Measurements from ENCODE around the gene PDZK1. TPM values are rescaled to one million over a fixed set of nuclear protein-coding genes. Genes with fewer than 3 reads are reported as not detected.
"Not testable (repeated sequence)": the region's sequence is repeated elsewhere in the genome, so short reads cannot be mapped to it uniquely, and the experiment has no call there.

Gene PDZK1
- 0.76 TPM in 1 of 2 replicates, not detected in the other for total RNA-seq (2012; rRNA removed)

DNA sequence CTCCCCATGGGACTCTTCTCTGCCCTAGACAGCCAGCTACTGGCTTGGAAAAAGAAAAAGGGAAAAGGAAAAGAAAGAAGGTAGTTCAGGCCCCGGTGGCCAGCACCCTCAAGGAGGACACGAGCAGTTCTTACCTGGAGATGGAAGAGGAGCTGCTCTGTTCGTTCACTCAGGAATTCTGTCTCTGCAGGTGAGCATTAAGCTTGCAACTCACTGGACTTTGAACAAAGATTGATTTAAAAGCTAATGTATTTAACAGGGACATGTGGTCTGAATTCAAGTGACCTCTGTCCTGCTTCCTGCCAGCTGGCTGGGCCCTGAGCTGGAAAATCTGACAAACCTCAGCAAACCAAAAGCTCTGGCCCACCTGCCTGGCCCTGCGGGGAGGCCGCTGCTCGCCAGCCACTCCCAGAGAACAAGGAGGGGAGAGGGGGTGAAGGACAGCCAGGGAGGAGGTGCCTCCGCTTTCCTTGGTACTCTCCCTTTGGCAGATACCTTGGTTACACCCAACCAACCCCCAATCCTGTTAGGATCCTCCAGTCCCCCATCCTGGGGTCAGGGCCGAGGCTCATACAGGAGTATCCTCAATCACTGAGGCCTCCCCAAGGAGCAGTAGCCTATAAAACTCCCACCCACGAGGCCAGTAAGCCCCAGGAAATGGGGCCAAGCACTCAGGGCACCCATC lies at the start of gene PDZK1:
Gene PDZK1 (minus strand): TSS at position 186 of the 685 bp plus-strand sequence. CDS start 19,347 bp downstream, outside the sequence.
- Histone ChIP-seq H3K9ac (ENCODE audit: low read depth, low read length) (no peak within 1 kb of the TSS), H3K36me3 (ENCODE audit: insufficient read depth, low read length) (no peaks in the 10 kb centered on the region), H3K4me1 (ENCODE audit: control insufficient read depth, insufficient read depth, low read length) (peaks cover 20% of the 10 kb centered on the region), H3K4me3 (ENCODE audit: low read length) (no peak within 1 kb of the TSS), H3K9me3 (replicated peaks; ENCODE audit: low read length) (no peaks in the 10 kb centered on the region), H3K27me3 (ENCODE audit: control insufficient read depth, insufficient read depth, low read length) (no peaks in the 10 kb centered on the region), H3K4me2 (ENCODE audit: low read length) (no peak within 1 kb of the TSS)

DNA sequence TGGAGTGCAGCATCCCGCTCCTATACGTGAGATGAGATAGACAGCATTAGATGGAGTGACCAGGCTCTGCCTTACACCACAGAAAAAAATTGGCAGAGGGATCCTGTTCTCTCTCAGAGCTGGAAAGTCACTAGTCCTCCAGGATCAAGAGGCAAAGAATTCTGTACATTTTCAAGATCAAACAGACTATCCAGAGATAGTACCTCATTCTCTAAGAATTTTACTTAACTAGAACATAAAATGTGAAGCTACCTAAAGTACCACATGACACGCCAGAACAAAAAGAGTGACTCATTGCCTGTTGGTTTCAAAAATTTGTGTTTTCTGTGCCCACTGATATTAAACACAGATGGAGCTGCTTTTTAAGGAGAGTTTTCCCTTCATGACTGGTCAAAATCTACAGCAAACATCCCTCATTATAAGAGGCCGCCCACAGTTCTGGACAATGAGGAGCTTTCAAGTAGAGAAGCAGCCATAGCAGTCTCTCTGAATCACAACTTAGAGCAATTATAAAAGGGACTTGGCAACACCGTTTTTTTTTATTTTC lies 44.4 kb upstream of the PDZK1 start:
- Histone ChIP-seq H3K9ac (ENCODE audit: low read depth, low read length) (peak overlapping the region; percentile 74), H3K9me3 (replicated peaks; ENCODE audit: low read length) (no peaks in the 10 kb centered on the region), H3K4me3 (ENCODE audit: low read length) (peak overlapping the region; percentile 2), H3K36me3 (ENCODE audit: insufficient read depth, low read length) (peaks cover 43% of the 10 kb centered on the region), H3K27me3 (ENCODE audit: control insufficient read depth, insufficient read depth, low read length) (no peaks in the 10 kb centered on the region), H3K4me1 (ENCODE audit: control insufficient read depth, insufficient read depth, low read length) (peaks cover 22% of the 10 kb centered on the region), H3K4me2 (ENCODE audit: low read length) (peak overlapping the region; percentile 68)

DNA sequence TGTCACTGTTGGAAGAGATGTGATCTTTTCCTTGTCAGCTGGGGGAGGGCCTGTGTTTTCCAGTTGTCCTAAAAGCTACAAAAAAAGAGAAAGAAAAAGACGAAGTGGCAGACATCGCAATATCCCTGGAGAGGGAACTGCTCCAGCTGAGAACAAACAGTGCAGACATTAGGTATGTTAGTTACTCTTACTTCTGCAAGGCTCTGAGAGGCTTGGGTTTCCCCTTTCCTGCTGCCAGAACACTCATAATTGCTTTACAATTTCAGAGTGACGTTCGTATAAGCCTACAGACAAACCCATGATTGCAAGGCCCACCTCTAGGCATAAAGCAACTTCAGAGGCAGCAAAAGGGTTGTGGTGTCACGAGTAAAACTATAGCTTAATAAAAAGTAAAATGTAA lies 43.3 kb upstream of the PDZK1 start:
- H3K27me3 ChIP-seq (ENCODE audit: control insufficient read depth, insufficient read depth, low read length), result no peaks in the 10 kb centered on the region
- no peaks in the 10 kb centered on the region for H3K9me3 ChIP-seq (replicated peaks; ENCODE audit: low read length)
- no peak overlapping the region for H3K4me3 ChIP-seq (ENCODE audit: low read length)
- peaks cover 22% of the 10 kb centered on the region for H3K4me1 ChIP-seq (ENCODE audit: control insufficient read depth, insufficient read depth, low read length)
- peaks cover 47% of the 10 kb centered on the region for H3K36me3 ChIP-seq (ENCODE audit: insufficient read depth, low read length)
- H3K4me2 ChIP-seq (ENCODE audit: low read length), result no peak overlapping the region
- no peak overlapping the region for H3K9ac ChIP-seq (ENCODE audit: low read depth, low read length)

DNA sequence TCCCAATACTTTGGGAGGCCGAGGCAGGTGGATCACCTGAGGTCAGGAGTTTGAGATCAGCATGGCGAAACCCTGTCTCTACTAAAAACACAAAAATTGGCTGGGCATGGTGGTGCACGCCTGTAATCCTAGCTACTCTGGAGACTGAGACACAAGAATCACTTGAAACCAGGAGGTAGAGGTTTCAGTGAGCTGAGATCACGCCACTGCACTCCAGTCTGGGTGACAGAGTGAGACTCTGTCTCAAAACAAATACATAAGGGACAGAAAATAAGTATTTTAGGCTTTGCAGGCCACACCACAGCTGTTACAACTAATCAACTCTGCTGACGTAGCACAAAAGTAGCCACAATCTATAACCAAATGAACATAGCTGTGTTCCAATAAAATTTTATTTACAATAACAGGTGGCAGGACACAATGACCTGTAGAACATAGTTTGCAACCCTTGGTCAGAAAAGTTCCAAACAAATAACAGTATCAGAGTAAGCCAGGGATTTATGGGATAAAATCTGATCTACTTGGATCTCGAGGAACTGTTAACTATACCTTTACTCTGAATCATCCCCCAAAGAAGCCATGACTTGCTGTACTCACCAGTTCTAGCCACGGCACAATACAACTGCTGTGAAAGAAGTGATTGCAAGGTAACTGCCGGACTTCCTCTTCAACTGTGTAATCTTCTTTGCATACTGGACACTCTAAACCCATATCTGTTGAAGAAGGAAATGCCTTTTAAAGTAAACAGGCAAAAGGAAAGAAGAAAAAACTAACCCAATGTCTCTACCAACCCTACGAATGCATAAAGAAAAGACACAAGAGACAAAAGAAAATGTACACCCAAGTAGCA lies 40.5 kb upstream of the PDZK1 start:
- H3K9ac ChIP-seq (ENCODE audit: low read depth, low read length), result no peak overlapping the region
- H3K36me3 ChIP-seq (ENCODE audit: insufficient read depth, low read length), result peaks cover 67% of the 10 kb centered on the region
- no peak overlapping the region for H3K4me2 ChIP-seq (ENCODE audit: low read length)
- H3K27me3 ChIP-seq (ENCODE audit: control insufficient read depth, insufficient read depth, low read length), result no peaks in the 10 kb centered on the region
- no peaks in the 10 kb centered on the region for H3K9me3 ChIP-seq (replicated peaks; ENCODE audit: low read length)
- no peak overlapping the region for H3K4me3 ChIP-seq (ENCODE audit: low read length)
- H3K4me1 ChIP-seq (ENCODE audit: control insufficient read depth, insufficient read depth, low read length), result peaks cover 19% of the 10 kb centered on the region

DNA sequence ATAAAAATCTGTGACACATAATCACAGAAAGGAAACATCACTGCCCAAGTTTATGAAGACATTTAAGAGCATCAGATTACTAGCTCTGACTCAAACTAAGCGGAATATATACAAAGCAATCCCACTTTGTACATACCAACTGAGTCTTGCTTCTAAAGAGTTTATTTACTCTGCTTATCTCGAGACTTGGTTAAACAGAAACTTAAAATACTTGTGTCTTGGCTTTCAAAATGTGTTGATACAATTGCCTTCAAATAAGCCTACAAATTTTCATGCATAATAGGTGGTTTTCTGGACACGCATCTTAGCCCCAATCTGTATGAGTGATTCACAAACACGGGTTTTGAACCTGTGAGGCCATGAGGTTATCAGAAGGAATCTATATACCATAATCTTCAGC lies 33.1 kb upstream of the PDZK1 start:
- Histone ChIP-seq H3K4me3 (ENCODE audit: low read length) (no peak overlapping the region), H3K36me3 (ENCODE audit: insufficient read depth, low read length) (peaks cover 43% of the 10 kb centered on the region), H3K4me1 (ENCODE audit: control insufficient read depth, insufficient read depth, low read length) (peaks cover 10% of the 10 kb centered on the region), H3K9me3 (replicated peaks; ENCODE audit: low read length) (no peaks in the 10 kb centered on the region), H3K9ac (ENCODE audit: low read depth, low read length) (no peak overlapping the region), H3K4me2 (ENCODE audit: low read length) (no peak overlapping the region), H3K27me3 (ENCODE audit: control insufficient read depth, insufficient read depth, low read length) (no peaks in the 10 kb centered on the region)

DNA sequence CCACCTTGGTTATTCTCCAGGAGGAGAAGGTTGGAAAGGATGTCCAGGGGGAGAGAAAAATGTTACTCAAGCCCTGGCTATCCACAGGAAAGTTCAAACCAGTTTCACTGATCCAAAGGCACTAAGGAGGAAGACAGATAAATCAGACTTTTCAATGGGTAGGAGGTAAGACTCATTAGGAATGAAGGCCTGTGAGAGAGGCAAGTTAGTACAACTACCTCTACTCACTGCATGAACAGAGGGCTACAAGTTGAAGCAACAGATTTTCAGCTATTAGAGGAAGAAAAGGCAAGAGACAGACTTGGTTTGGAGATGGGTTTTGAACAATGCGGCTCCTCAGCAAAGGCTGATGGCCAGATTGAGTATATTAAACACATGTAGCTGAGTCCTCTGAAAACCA lies 29.0 kb upstream of the PDZK1 start:
- H3K9me3 ChIP-seq (replicated peaks; ENCODE audit: low read length), result no peaks in the 10 kb centered on the region
- H3K36me3 ChIP-seq (ENCODE audit: insufficient read depth, low read length), result peaks cover 10% of the 10 kb centered on the region
- peaks cover 25% of the 10 kb centered on the region for H3K4me1 ChIP-seq (ENCODE audit: control insufficient read depth, insufficient read depth, low read length)
- no peaks in the 10 kb centered on the region for H3K27me3 ChIP-seq (ENCODE audit: control insufficient read depth, insufficient read depth, low read length)
- no peak overlapping the region for H3K4me2 ChIP-seq (ENCODE audit: low read length)
- no peak overlapping the region for H3K4me3 ChIP-seq (ENCODE audit: low read length)
- no peak overlapping the region for H3K9ac ChIP-seq (ENCODE audit: low read depth, low read length)

DNA sequence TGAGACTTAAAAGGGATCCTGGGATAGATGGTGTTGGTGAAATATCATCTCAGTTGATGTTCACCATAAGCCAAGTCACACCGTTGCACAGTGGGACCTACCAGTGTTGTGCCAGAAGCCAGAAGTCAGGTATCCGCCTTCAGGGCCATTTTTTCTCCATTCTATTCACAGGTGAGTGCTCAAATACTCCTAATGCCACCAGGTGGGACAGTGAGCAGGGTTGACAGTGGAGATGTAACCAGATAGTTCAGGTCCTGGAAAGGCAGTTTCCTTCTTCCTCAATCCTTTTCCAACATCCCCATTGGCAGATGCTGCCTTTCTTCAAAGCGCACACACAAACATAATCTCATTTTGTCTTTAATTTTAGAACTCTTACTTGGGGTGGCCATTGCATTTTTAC lies 23.7 kb upstream of the PDZK1 start:
- Histone ChIP-seq H3K4me3 (ENCODE audit: low read length) (no peak overlapping the region), H3K9ac (ENCODE audit: low read depth, low read length) (no peak overlapping the region), H3K4me2 (ENCODE audit: low read length) (no peak overlapping the region), H3K4me1 (ENCODE audit: control insufficient read depth, insufficient read depth, low read length) (peaks cover 20% of the 10 kb centered on the region), H3K9me3 (replicated peaks; ENCODE audit: low read length) (no peaks in the 10 kb centered on the region), H3K27me3 (ENCODE audit: control insufficient read depth, insufficient read depth, low read length) (no peaks in the 10 kb centered on the region), H3K36me3 (ENCODE audit: insufficient read depth, low read length) (peaks cover 6% of the 10 kb centered on the region)

DNA sequence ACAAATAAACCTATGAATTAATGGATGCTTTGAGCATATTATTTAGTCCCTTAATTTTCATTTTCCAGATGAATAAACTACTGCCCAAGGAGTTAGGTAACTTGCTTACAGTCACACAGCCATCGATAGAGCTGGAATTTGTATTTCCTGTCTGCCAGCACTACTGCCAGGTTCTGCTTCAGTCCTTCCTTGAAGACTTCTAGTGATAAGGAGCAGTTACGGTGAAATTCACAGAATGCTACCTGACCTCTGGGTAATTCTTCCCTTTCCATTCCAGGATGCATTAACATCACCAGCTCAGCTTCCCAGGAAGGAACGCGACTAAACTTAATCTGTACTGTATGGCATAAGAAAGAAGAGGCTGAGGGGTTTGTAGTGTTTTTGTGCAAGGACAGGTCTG lies 23.3 kb upstream of the PDZK1 start:
- Histone ChIP-seq H3K27me3 (ENCODE audit: control insufficient read depth, insufficient read depth, low read length) (no peaks in the 10 kb centered on the region), H3K9ac (ENCODE audit: low read depth, low read length) (no peak overlapping the region), H3K4me3 (ENCODE audit: low read length) (no peak overlapping the region), H3K36me3 (ENCODE audit: insufficient read depth, low read length) (peaks cover 6% of the 10 kb centered on the region), H3K4me2 (ENCODE audit: low read length) (no peak overlapping the region), H3K4me1 (ENCODE audit: control insufficient read depth, insufficient read depth, low read length) (peaks cover 20% of the 10 kb centered on the region), H3K9me3 (replicated peaks; ENCODE audit: low read length) (no peaks in the 10 kb centered on the region)

DNA sequence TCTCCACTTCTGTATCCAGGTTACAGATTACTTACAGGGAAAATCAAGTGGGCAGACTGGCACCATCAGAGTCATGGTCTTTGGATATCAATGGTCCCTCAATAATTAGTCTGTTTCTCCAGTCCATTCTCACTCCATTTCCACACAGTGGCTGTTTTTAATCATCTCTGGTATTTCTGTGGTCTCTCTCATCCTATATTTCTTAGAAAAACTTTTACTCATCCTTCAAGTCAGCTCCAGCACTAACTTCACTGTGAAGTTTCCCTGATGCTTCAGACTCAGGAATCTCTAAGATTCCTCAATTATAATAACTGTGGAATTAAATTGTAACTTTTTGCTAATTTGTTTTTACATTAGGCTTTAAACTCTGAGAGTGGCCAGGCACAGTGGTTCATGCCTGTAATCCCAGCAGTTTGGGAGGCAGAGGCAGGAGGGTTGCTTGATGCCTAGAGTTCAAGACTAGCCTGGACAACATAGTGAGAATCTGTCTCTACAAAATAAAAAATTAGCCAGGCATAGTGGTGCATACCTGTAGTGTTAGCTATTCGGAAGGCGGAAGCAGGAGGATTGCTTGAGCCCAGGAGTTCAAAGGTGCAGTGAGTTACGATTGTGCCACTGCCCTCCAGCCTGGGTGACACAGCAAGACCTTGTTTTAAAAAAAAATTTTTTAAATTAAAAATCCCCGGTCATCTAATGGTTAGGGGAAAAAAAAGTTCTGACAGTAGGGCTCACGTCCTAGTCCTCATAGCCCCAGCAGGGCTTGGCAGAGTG lies 22.7 kb upstream of the PDZK1 start:
- Histone ChIP-seq H3K4me1 (ENCODE audit: control insufficient read depth, insufficient read depth, low read length) (peaks cover 20% of the 10 kb centered on the region), H3K36me3 (ENCODE audit: insufficient read depth, low read length) (peaks cover 6% of the 10 kb centered on the region), H3K4me2 (ENCODE audit: low read length) (no peak overlapping the region), H3K9me3 (replicated peaks; ENCODE audit: low read length) (no peaks in the 10 kb centered on the region), H3K27me3 (ENCODE audit: control insufficient read depth, insufficient read depth, low read length) (no peaks in the 10 kb centered on the region), H3K4me3 (ENCODE audit: low read length) (no peak overlapping the region), H3K9ac (ENCODE audit: low read depth, low read length) (no peak overlapping the region)

DNA sequence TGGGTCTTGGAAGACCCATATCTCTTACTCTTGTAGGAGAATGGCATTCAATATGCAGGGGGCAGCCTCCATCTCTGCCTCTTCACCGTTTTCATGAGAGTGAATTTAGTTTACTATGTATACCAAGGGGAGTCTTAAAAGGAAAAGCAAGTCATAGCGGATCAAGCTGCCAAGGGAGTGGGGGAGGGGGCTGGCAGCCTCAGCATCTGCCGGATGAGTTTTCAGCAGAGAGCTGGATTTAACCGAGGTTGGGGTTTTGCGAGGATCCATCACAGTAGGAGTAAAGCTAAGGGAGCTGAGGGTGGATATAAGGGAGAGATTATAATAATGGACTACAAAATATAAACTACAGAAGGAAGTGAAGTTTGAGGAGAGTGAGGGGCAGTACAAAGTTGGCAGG lies 22.0 kb upstream of the PDZK1 start:
- Histone ChIP-seq H3K27me3 (ENCODE audit: control insufficient read depth, insufficient read depth, low read length) (no peaks in the 10 kb centered on the region), H3K4me2 (ENCODE audit: low read length) (no peak overlapping the region), H3K4me1 (ENCODE audit: control insufficient read depth, insufficient read depth, low read length) (peaks cover 20% of the 10 kb centered on the region), H3K4me3 (ENCODE audit: low read length) (no peak overlapping the region), H3K9ac (ENCODE audit: low read depth, low read length) (no peak overlapping the region), H3K36me3 (ENCODE audit: insufficient read depth, low read length) (peaks cover 6% of the 10 kb centered on the region), H3K9me3 (replicated peaks; ENCODE audit: low read length) (no peaks in the 10 kb centered on the region)

DNA sequence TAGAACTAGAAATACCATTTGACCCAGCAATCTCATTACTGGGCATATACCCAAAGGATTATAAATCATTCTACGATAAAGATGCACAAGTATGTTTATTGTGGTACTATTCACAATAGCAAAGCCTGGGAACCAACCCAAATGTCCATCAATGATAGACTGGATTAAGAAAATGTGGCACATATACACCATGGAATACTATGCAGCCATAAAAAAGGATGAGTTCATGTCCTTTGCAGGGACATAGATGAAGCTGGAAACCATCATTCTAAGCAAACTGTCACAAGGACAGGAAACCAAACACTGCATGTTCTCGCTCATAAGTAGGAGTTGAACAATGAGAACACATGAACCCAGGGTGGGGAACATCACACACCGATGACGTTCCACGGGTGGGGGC lies 19.0 kb upstream of the PDZK1 start:
- H3K36me3 ChIP-seq (ENCODE audit: insufficient read depth, low read length); H3K9me3 ChIP-seq (replicated peaks; ENCODE audit: low read length); H3K9ac ChIP-seq (ENCODE audit: low read depth, low read length); H3K27me3 ChIP-seq (ENCODE audit: control insufficient read depth, insufficient read depth, low read length); H3K4me2 ChIP-seq (ENCODE audit: low read length); H3K4me3 ChIP-seq (ENCODE audit: low read length): not testable (repeated sequence)
- peaks cover 12% of the 10 kb centered on the region for H3K4me1 ChIP-seq (ENCODE audit: control insufficient read depth, insufficient read depth, low read length)
